ENCODE results near the gene CEP164. TPM values are rescaled to one million over a fixed set of nuclear protein-coding genes. Genes with fewer than 3 reads are reported as not detected.

CEP164 gene
- total and polyA plus RNA-seq, 2 of the 4 experiments (the other 2 are of a cell fraction): 23.3 to 26.9 TPM

- intact Hi-C loops (cut with micrococcal nuclease) (no loop called here), in situ Hi-C loops (cut with MboI; ENCODE audit: low sequenced_read_pairs) (no loop called here)
- POLR2A ChIA-PET (ENCODE audit: unreplicated experiment): no interaction called here
Measured at GRCh38 chr11:117411736-117412135, 84.1 kb downstream of the CEP164 start.

More at GRCh38 chr11:117411736-117412135, 84.1 kb downstream of the CEP164 start:
- Histone ChIP-seq H3K23ac (ENCODE audit: low read depth, low read length) (no peak overlapping the region), H3K14ac (replicated peaks; ENCODE audit: low read depth, low read length) (no peak overlapping the region), H4K5ac (ENCODE audit: low read depth, low read length) (no peak overlapping the region), H2AK5ac (ENCODE audit: low read depth, low read length) (no peak overlapping the region), H2AFZ (replicated peaks; ENCODE audit: low read length, poor library complexity) (no peak overlapping the region), H3K9me1 (ENCODE audit: insufficient read depth, low read length) (peaks cover 3% of the 10 kb centered on the region; the same call in 1 of the 2 replicates), H2AK9ac (replicated peaks; ENCODE audit: low read depth, low read length, poor library complexity) (no peak overlapping the region), H3K27me3 (ENCODE audit: control insufficient read depth, insufficient read depth, low read length) (no peaks in the 10 kb centered on the region), H3K27ac (ENCODE audit: insufficient read depth, low read length) (no peak overlapping the region), H4K91ac (ENCODE audit: insufficient read depth, low read depth, low read length) (no peak overlapping the region), H4K20me1 (ENCODE audit: insufficient read depth, low read length) (no peaks in the 10 kb centered on the region; the same call in 1 of the 2 replicates), H3K9ac (ENCODE audit: low read depth, low read length) (no peak overlapping the region), H3K4me2 (ENCODE audit: low read depth, low read length) (no peak overlapping the region), H3K9me3 (ENCODE audit: control insufficient read depth, insufficient read depth, low read length) (no peaks in the 10 kb centered on the region), H3K4ac (ENCODE audit: low read depth, low read length) (no peak overlapping the region), H3K18ac (ENCODE audit: low read depth, low read length) (no peak overlapping the region), H4K8ac (ENCODE audit: low read depth in 2 of 2, low read length in 2 of 2) (no peak overlapping the region), H2BK5ac (ENCODE audit: low read depth, low read length, poor library complexity, severe bottlenecking) (no peak overlapping the region), H3K36me3 (ENCODE audit: control insufficient read depth, insufficient read depth, low read length) (peaks cover 29% of the 10 kb centered on the region), H2BK120ac (ENCODE audit: low read depth, low read length) (no peak overlapping the region), H3K4me3 (ENCODE audit: insufficient read depth, low read depth, low read length) (no peak overlapping the region), H3K79me1 (ENCODE audit: low read depth in 1 of 2, low read length in 2 of 2) (no peaks in the 10 kb centered on the region), H3K4me1 (ENCODE audit: control insufficient read depth, insufficient read depth, low read length) (no peaks in the 10 kb centered on the region), H2BK15ac (ENCODE audit: low read depth, low read length) (no peak overlapping the region), H3K56ac (ENCODE audit: extremely low read depth, insufficient read depth, low read length) (no peak overlapping the region), H2BK20ac (ENCODE audit: low read depth, low read length) (no peak overlapping the region)
- no peak for TF ChIP-seq RFX5 (IDR thresholded peaks at IDR 0.05; ENCODE audit: low read depth, low read length)
- TF ChIP-seq ELK1 (IDR thresholded peaks at IDR 0.05; ENCODE audit: borderline replicate concordance, low read depth, low read length): no peak
- no peak for TF ChIP-seq RCOR1 (IDR thresholded peaks at IDR 0.05; ENCODE audit: insufficient replicate concordance, low read length)
- no peak for TF ChIP-seq FOS (IDR thresholded peaks at IDR 0.05; ENCODE audit: low read depth, low read length)
- no peak for TF ChIP-seq MAZ (IDR thresholded peaks at IDR 0.05; ENCODE audit: borderline replicate concordance, low read depth, low read length)
- TF ChIP-seq RAD21 (IDR thresholded peaks at IDR 0.05; ENCODE audit: low read length): no peak
- TF ChIP-seq CEBPB (IDR thresholded peaks at IDR 0.05; ENCODE audit: low read depth, low read length): no peak
- no peak for TF ChIP-seq POLR2A (IDR thresholded peaks at IDR 0.05; ENCODE audit: low read depth, low read length)
- no peak for TF ChIP-seq USF2 (IDR thresholded peaks at IDR 0.05; ENCODE audit: low read depth, low read length)
- TF ChIP-seq CHD1 (IDR thresholded peaks at IDR 0.05; ENCODE audit: low read depth, low read length): no peak
- no peak for TF ChIP-seq SMC3 (IDR thresholded peaks at IDR 0.05; ENCODE audit: low read depth, low read length)
- TF ChIP-seq MAFK (IDR thresholded peaks at IDR 0.05; ENCODE audit: low read depth, low read length): no peak
- no peak for TF ChIP-seq BHLHE40 (IDR thresholded peaks at IDR 0.05; ENCODE audit: low read depth, low read length)
- TF ChIP-seq, protein P1, sequence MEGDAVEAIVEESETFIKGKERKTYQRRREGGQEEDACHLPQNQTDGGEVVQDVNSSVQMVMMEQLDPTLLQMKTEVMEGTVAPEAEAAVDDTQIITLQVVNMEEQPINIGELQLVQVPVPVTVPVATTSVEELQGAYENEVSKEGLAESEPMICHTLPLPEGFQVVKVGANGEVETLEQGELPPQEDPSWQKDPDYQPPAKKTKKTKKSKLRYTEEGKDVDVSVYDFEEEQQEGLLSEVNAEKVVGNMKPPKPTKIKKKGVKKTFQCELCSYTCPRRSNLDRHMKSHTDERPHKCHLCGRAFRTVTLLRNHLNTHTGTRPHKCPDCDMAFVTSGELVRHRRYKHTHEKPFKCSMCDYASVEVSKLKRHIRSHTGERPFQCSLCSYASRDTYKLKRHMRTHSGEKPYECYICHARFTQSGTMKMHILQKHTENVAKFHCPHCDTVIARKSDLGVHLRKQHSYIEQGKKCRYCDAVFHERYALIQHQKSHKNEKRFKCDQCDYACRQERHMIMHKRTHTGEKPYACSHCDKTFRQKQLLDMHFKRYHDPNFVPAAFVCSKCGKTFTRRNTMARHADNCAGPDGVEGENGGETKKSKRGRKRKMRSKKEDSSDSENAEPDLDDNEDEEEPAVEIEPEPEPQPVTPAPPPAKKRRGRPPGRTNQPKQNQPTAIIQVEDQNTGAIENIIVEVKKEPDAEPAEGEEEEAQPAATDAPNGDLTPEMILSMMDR (conservative IDR thresholded peaks at IDR 0.05; ENCODE audit: low read depth, low read length): no peak
- no peak for TF ChIP-seq NFE2L2 (IDR thresholded peaks at IDR 0.05; ENCODE audit: low read depth, low read length)
- no peak for TF ChIP-seq MXI1 (IDR thresholded peaks at IDR 0.05; ENCODE audit: borderline replicate concordance, low read depth, low read length)
- WGBS, 2 experiments (ENCODE audit: extremely low coverage in 2 of 2, insufficient read length in 1 of 2): 75% methylated on average over 4 of the region's 10 CpGs; no CpG with 5 or more reads in 1 of the 2 experiments
- dilution Hi-C loops (cut with HindIII; ENCODE audit: low sequenced_read_pairs, unreplicated experiment): no loop called here
- DNase-seq: no peak
- BruUV-seq (replicated peaks): no TSS peak
- CTCF ChIA-PET: interaction anchor here (4.3 kb wide), 1 partner anchor 14 kb away, joined by 17 read pairs; no protein-coding TSS in a partner anchor
- ATAC-seq (ENCODE audit: low read depth): no peak

Data from IMR-90 (cell line).